Activated naive CD4-positive, alpha-beta T cell treated with anti-CD3 and anti-CD28 coated beads, Interleukin-2, amount 50 U/mL, for 24 hours (primary cell): ENCODE measurements around the gene AP2B1.
"Not testable (repeated sequence)": the region's sequence is repeated elsewhere in the genome, so short reads cannot be mapped to it uniquely, and the experiment has no call there.

ENCODE experiments used
- H3K27ac Mint-ChIP-seq: one replicate; pipeline ENCODE4 v1.8.0; 2021; ENCODE audit warnings: mild to moderate bottlenecking, mixed read lengths
- H3K27me3 Mint-ChIP-seq: one replicate; pipeline ENCODE4 v1.8.0; 2021; ENCODE audit warnings: mixed read lengths
- H3K36me3 Mint-ChIP-seq: one replicate; pipeline ENCODE4 v1.8.0; 2021; ENCODE audit warnings: mixed read lengths
- H3K4me1 Mint-ChIP-seq: one replicate; pipeline ENCODE4 v1.8.0; 2021; ENCODE audit warnings: mixed read lengths
- H3K4me3 Mint-ChIP-seq: one replicate; pipeline ENCODE4 v1.8.0; 2021; ENCODE audit warnings: mild to moderate bottlenecking, mixed read lengths
- H3K9me3 Mint-ChIP-seq: one replicate; pipeline ENCODE4 v1.8.0; 2021; ENCODE audit warnings: mixed read lengths

The AP2B1 gene

GRCh38 chr17:35597604-35598003 is 10.5 kb downstream of the AP2B1 start:
- Mint-ChIP-seq H3K27me3 (no peaks in the 10 kb centered on the region), H3K4me1 (peaks cover 10% of the 10 kb centered on the region), H3K27ac (no peak overlapping the region), H3K4me3 (no peak overlapping the region), H3K9me3 (no peaks in the 10 kb centered on the region), H3K36me3 (peaks cover 15% of the 10 kb centered on the region)

- H3K4me1 Mint-ChIP-seq = peaks cover 5% of the 10 kb centered on the region
- no peaks in the 10 kb centered on the region for H3K27me3 Mint-ChIP-seq
- H3K4me3 Mint-ChIP-seq = no peak overlapping the region
- peaks cover 10% of the 10 kb centered on the region for H3K36me3 Mint-ChIP-seq
- H3K9me3 Mint-ChIP-seq = no peaks in the 10 kb centered on the region
- no peak overlapping the region for H3K27ac Mint-ChIP-seq
Measured at GRCh38 chr17:35603674-35604073, 16.6 kb downstream of the AP2B1 start.

GRCh38 chr17:35605678-35606077 is 18.6 kb downstream of the AP2B1 start:
- Mint-ChIP-seq H3K4me3 (no peak overlapping the region), H3K27me3 (no peaks in the 10 kb centered on the region), H3K27ac (no peak overlapping the region), H3K36me3 (peaks cover 15% of the 10 kb centered on the region), H3K9me3 (no peaks in the 10 kb centered on the region), H3K4me1 (peaks cover 5% of the 10 kb centered on the region)

GRCh38 chr17:35607239-35607847 is 20.2 kb downstream of the AP2B1 start:
- Mint-ChIP-seq H3K9me3 (no peaks in the 10 kb centered on the region), H3K27me3 (no peaks in the 10 kb centered on the region), H3K4me1 (peaks cover 5% of the 10 kb centered on the region), H3K27ac (peak overlapping the region; percentile 47), H3K36me3 (peaks cover 13% of the 10 kb centered on the region), H3K4me3 (no peak overlapping the region)

- H3K4me3 Mint-ChIP-seq = no peak overlapping the region
- no peaks in the 10 kb centered on the region for H3K9me3 Mint-ChIP-seq
- peaks cover 8% of the 10 kb centered on the region for H3K36me3 Mint-ChIP-seq
- no peak overlapping the region for H3K27ac Mint-ChIP-seq
- no peaks in the 10 kb centered on the region for H3K4me1 Mint-ChIP-seq
- no peaks in the 10 kb centered on the region for H3K27me3 Mint-ChIP-seq
Measured at GRCh38 chr17:35609831-35610230, 22.7 kb downstream of the AP2B1 start.

- not testable (repeated sequence) for H3K36me3 Mint-ChIP-seq, H3K27me3 Mint-ChIP-seq, H3K9me3 Mint-ChIP-seq, H3K4me1 Mint-ChIP-seq, H3K27ac Mint-ChIP-seq, H3K4me3 Mint-ChIP-seq
Measured at GRCh38 chr17:35610746-35611145, 23.6 kb downstream of the AP2B1 start.

- H3K4me3 Mint-ChIP-seq = no peak overlapping the region
- peaks cover 8% of the 10 kb centered on the region for H3K36me3 Mint-ChIP-seq
- H3K9me3 Mint-ChIP-seq = no peaks in the 10 kb centered on the region
- H3K27ac Mint-ChIP-seq = no peak overlapping the region
- H3K27me3 Mint-ChIP-seq = no peaks in the 10 kb centered on the region
- no peaks in the 10 kb centered on the region for H3K4me1 Mint-ChIP-seq
Measured at GRCh38 chr17:35612924-35613521, 25.9 kb downstream of the AP2B1 start.

- Mint-ChIP-seq H3K27me3 (no peaks in the 10 kb centered on the region), H3K36me3 (peaks cover 5% of the 10 kb centered on the region), H3K9me3 (no peaks in the 10 kb centered on the region), H3K4me1 (no peaks in the 10 kb centered on the region), H3K4me3 (no peak overlapping the region), H3K27ac (no peak overlapping the region)
Measured at GRCh38 chr17:35614810-35615209, 27.7 kb downstream of the AP2B1 start.

GRCh38 chr17:35616536-35616935 is 29.4 kb downstream of the AP2B1 start:
- Mint-ChIP-seq H3K4me3 (no peak overlapping the region), H3K36me3 (peaks cover 5% of the 10 kb centered on the region), H3K4me1 (no peaks in the 10 kb centered on the region), H3K9me3 (no peaks in the 10 kb centered on the region), H3K27me3 (no peaks in the 10 kb centered on the region), H3K27ac (no peak overlapping the region)

- H3K9me3 Mint-ChIP-seq = no peaks in the 10 kb centered on the region
- H3K27me3 Mint-ChIP-seq = no peaks in the 10 kb centered on the region
- H3K27ac Mint-ChIP-seq = no peak overlapping the region
Measured at GRCh38 chr17:35617505-35617904, 30.4 kb downstream of the AP2B1 start.

GRCh38 chr17:35618628-35619027 is 31.5 kb downstream of the AP2B1 start:
- no peak overlapping the region for H3K4me3 Mint-ChIP-seq
- H3K36me3 Mint-ChIP-seq = peaks cover 5% of the 10 kb centered on the region
- no peaks in the 10 kb centered on the region for H3K9me3 Mint-ChIP-seq
- no peaks in the 10 kb centered on the region for H3K27me3 Mint-ChIP-seq
- no peak overlapping the region for H3K27ac Mint-ChIP-seq
- no peaks in the 10 kb centered on the region for H3K4me1 Mint-ChIP-seq

More at GRCh38 chr17:35617505-35617904, 30.4 kb downstream of the AP2B1 start:
- no peak overlapping the region for H3K4me3 Mint-ChIP-seq
- no peaks in the 10 kb centered on the region for H3K4me1 Mint-ChIP-seq
- H3K36me3 Mint-ChIP-seq = peaks cover 5% of the 10 kb centered on the region

- Mint-ChIP-seq H3K9me3 (no peaks in the 10 kb centered on the region), H3K27ac (no peak overlapping the region), H3K4me3 (no peak overlapping the region), H3K36me3 (peaks cover 9% of the 10 kb centered on the region), H3K4me1 (peaks cover 4% of the 10 kb centered on the region), H3K27me3 (no peaks in the 10 kb centered on the region)
Measured at GRCh38 chr17:35621768-35622167, 34.6 kb downstream of the AP2B1 start.

GRCh38 chr17:35627417-35627816 is 40.3 kb downstream of the AP2B1 start:
- H3K36me3 Mint-ChIP-seq = peaks cover 15% of the 10 kb centered on the region
- no peaks in the 10 kb centered on the region for H3K27me3 Mint-ChIP-seq
- no peaks in the 10 kb centered on the region for H3K9me3 Mint-ChIP-seq
- peaks cover 4% of the 10 kb centered on the region for H3K4me1 Mint-ChIP-seq
- no peak overlapping the region for H3K4me3 Mint-ChIP-seq
- no peak overlapping the region for H3K27ac Mint-ChIP-seq

- Mint-ChIP-seq H3K4me1 (no peaks in the 10 kb centered on the region), H3K27ac (no peak overlapping the region), H3K9me3 (no peaks in the 10 kb centered on the region), H3K36me3 (peaks cover 12% of the 10 kb centered on the region), H3K27me3 (no peaks in the 10 kb centered on the region), H3K4me3 (no peak overlapping the region)
Measured at GRCh38 chr17:35630530-35631148, 43.5 kb downstream of the AP2B1 start.

GRCh38 chr17:35641032-35641431 is 53.9 kb downstream of the AP2B1 start:
- no peak overlapping the region for H3K27ac Mint-ChIP-seq
- no peak overlapping the region for H3K4me3 Mint-ChIP-seq
- no peaks in the 10 kb centered on the region for H3K4me1 Mint-ChIP-seq
- no peaks in the 10 kb centered on the region for H3K27me3 Mint-ChIP-seq
- no peaks in the 10 kb centered on the region for H3K9me3 Mint-ChIP-seq
- peaks cover 13% of the 10 kb centered on the region for H3K36me3 Mint-ChIP-seq

- peaks cover 5% of the 10 kb centered on the region for H3K36me3 Mint-ChIP-seq
- no peak overlapping the region for H3K4me3 Mint-ChIP-seq
- H3K9me3 Mint-ChIP-seq = no peaks in the 10 kb centered on the region
- H3K27me3 Mint-ChIP-seq = no peaks in the 10 kb centered on the region
- peak overlapping the region; percentile 30 for H3K27ac Mint-ChIP-seq
- no peaks in the 10 kb centered on the region for H3K4me1 Mint-ChIP-seq
Measured at GRCh38 chr17:35645923-35646322, 58.8 kb downstream of the AP2B1 start.
